HG03135 (cell line): ENCODE results near the gene SDCCAG8.

Experiments
- ATAC-seq: cut with Tn5 transposase; IDR thresholded peaks from one replicate; pipeline ENCODE4 v1.9.1; 2021; ENCODE audit warnings: mild to moderate bottlenecking, moderate library complexity; ENCODE audit not compliant: unreplicated experiment

The SDCCAG8 gene

GRCh38 chr1:243415663-243416408, 160.0 kb downstream of the SDCCAG8 start:
- no peak for ATAC-seq

GRCh38 chr1:243416495-243416894, 160.7 kb downstream of the SDCCAG8 start:
- ATAC-seq = no peak

- no peak for ATAC-seq
Observed at GRCh38 chr1:243420016-243420945, 164.4 kb downstream of the SDCCAG8 start.

GRCh38 chr1:243420946-243421685, 165.3 kb downstream of the SDCCAG8 start:
- no peak for ATAC-seq

GRCh38 chr1:243421784-243422183, 165.9 kb downstream of the SDCCAG8 start:
- peak; percentile 93 for ATAC-seq

GRCh38 chr1:243422362-243422761, 166.5 kb downstream of the SDCCAG8 start:
- no peak for ATAC-seq

- ATAC-seq = no peak
Observed at GRCh38 chr1:243428084-243428483, 172.2 kb downstream of the SDCCAG8 start.

- ATAC-seq = no peak
Observed at GRCh38 chr1:243428617-243429342, 172.9 kb downstream of the SDCCAG8 start.

- no peak for ATAC-seq
Observed at GRCh38 chr1:243431591-243431990, 175.8 kb downstream of the SDCCAG8 start.

GRCh38 chr1:243432136-243432535, 176.3 kb downstream of the SDCCAG8 start:
- ATAC-seq = no peak

- no peak for ATAC-seq
Observed at GRCh38 chr1:243433737-243434370, 178.0 kb downstream of the SDCCAG8 start.

- no peak for ATAC-seq
Observed at GRCh38 chr1:243434594-243434993, 178.8 kb downstream of the SDCCAG8 start.

GRCh38 chr1:243435836-243436235, 180.0 kb downstream of the SDCCAG8 start:
- no peak for ATAC-seq

GRCh38 chr1:243438146-243438545, 182.3 kb downstream of the SDCCAG8 start:
- no peak for ATAC-seq

GRCh38 chr1:243438815-243439214, 183.0 kb downstream of the SDCCAG8 start:
- no peak for ATAC-seq

- no peak for ATAC-seq
Observed at GRCh38 chr1:243440406-243440805, 184.6 kb downstream of the SDCCAG8 start.

- ATAC-seq = no peak
Observed at GRCh38 chr1:243441601-243442000, 185.8 kb downstream of the SDCCAG8 start.

GRCh38 chr1:243443557-243443956, 187.7 kb downstream of the SDCCAG8 start:
- ATAC-seq = no peak

GRCh38 chr1:243447347-243447746, 191.5 kb downstream of the SDCCAG8 start:
- ATAC-seq = no peak

- no peak for ATAC-seq
Observed at GRCh38 chr1:243447844-243448243, 192.0 kb downstream of the SDCCAG8 start.
